K562 (cell line): ENCODE measurements around the gene MPIG6B. TPM values are rescaled to one million over a fixed set of nuclear protein-coding genes. Genes with fewer than 3 reads are reported as not detected.

Experiments used
- ETV5 ChIP-seq: sonication (generic); formaldehyde crosslinking; IDR thresholded peaks from 2 replicates; pipeline ENCODE4 v1.4.0; 2020; ENCODE audit warnings: low read depth, mild to moderate bottlenecking, missing genetic modification reagents
- GABPB2 ChIP-seq: fragments of 250-450 bp; sonication (Bioruptor Pico); conservative IDR thresholded peaks from 2 replicates; pipeline ENCODE4 v1.5.1; 2021; ENCODE audit warnings: mild to moderate bottlenecking
- KLF10 ChIP-seq: fragments of 250-450 bp; sonication (Bioruptor Pico); IDR thresholded peaks from 2 replicates; pipeline ENCODE4 v1.6.1; 2021; ENCODE audit warnings: matching md5 sums
- MLX ChIP-seq, 2 experiments: fragments of 450-650 bp in 1 of 2; sonication (generic) in 1 of 2; formaldehyde crosslinking; conservative IDR thresholded peaks; 2 replicates each; pipeline versions ENCODE4 v1.4.0 to v1.8.1; 2020 to 2022; ENCODE audit warnings: mild to moderate bottlenecking in 1 of 2, missing genetic modification reagents in 1 of 2
- NFRKB ChIP-seq: fragments of 450-650 bp; IDR thresholded peaks from 2 replicates; pipeline ENCODE4 v1.6.1; 2016; ENCODE audit warnings: low read depth
- NR1H2 ChIP-seq: sonication (generic); formaldehyde crosslinking; IDR thresholded peaks from 2 replicates; pipeline ENCODE4 v1.4.0; 2020; ENCODE audit warnings: mild to moderate bottlenecking, missing genetic modification reagents
- PHF20 ChIP-seq: fragments of 450-650 bp; IDR thresholded peaks from 2 replicates; pipeline ENCODE4 v1.6.1; 2018; ENCODE audit not compliant: partially characterized antibody
- POLR2A ChIP-seq: fragments of 450-650 bp; conservative IDR thresholded peaks from 2 replicates; pipeline ENCODE4 v1.6.1; 2016
- PRPF4 ChIP-seq: fragments of 200-400 bp; formaldehyde crosslinking; IDR thresholded peaks from one replicate; pipeline ENCODE4 v1.6.1; 2017; ENCODE audit warnings: low read length, low read depth, mild to moderate bottlenecking; ENCODE audit not compliant: insufficient read depth, poor library complexity, severe bottlenecking
- SPI1 ChIP-seq: IDR thresholded peaks from 2 replicates; pipeline ENCODE4 v1.6.1; 2011; ENCODE audit warnings: low read depth, low read length, control low read depth, borderline replicate concordance
- TCF3 ChIP-seq: sonication (generic); formaldehyde crosslinking; IDR thresholded peaks from 2 replicates; pipeline ENCODE4 v1.4.0; 2020; ENCODE audit warnings: mild to moderate bottlenecking, missing genetic modification reagents
- THAP12 ChIP-seq: fragments of 250-450 bp; sonication (Bioruptor Pico); IDR thresholded peaks from 2 replicates; pipeline ENCODE4 v1.9.0; 2021; ENCODE audit warnings: mild to moderate bottlenecking, inconsistent platforms
- THRA ChIP-seq: fragments of 450-650 bp; IDR thresholded peaks from 2 replicates; pipeline ENCODE4 v1.6.1; 2017; ENCODE audit warnings: mild to moderate bottlenecking, moderate library complexity
- ZBED1 ChIP-seq: IDR thresholded peaks from 2 replicates; pipeline ENCODE4 v1.6.1; 2014
- ZNF347 ChIP-seq: fragments of 450-650 bp; formaldehyde crosslinking; IDR thresholded peaks from 2 replicates; pipeline ENCODE4 v1.4.0; 2020; ENCODE audit warnings: low read depth, mild to moderate bottlenecking, moderate library complexity
- ZNF551 ChIP-seq: fragments of 250-450 bp; sonication (Bioruptor Pico); IDR thresholded peaks from 2 replicates; pipeline ENCODE4 v1.5.0; 2021; ENCODE audit warnings: mild to moderate bottlenecking, moderate library complexity
- polyA plus RNA-seq, 8 experiments: library from polyadenylated mRNA; depleted of rRNA in 4 of 8; stranded (reverse) in 5 of 8; unstranded in 3 of 8; fragments of >200 nt; fragmentation: Nextera tagmentation in 2 of 8; fragmentation: Illumina TruSeq in 1 of 8; extraction: Ambion mirVana in 2 of 8; extraction: Trizol in 1 of 8; gene quantifications; 2 replicates each; pipeline versions ENCODE4 v1.2.1 to v1.2.3, GENCODE V29; 2011 to 2014; ENCODE audit warnings: inconsistent platforms in 1 of 8, missing spikeins in 1 of 8
- total RNA-seq, 7 experiments: library from RNA; depleted of rRNA in 6 of 7; stranded (reverse); fragments of >200 nt in 6 of 7; fragmentation: Illumina TruSeq in 2 of 7; extraction: Trizol in 2 of 7; gene quantifications; 2 replicates each; pipeline versions ENCODE4 v1.2.1 to v1.2.3, GENCODE V29; 2011 to 2021; ENCODE audit warnings: low replicate concordance in 1 of 7

The MPIG6B gene
- total and polyA plus RNA-seq, 9 of the 15 experiments (the other 6 are each of a cell fraction or from before 2014, with no cell fraction given) = 0.11 to 1.2 (median 0.28) TPM; not detected in 1

- no peak for TF ChIP-seq ZNF347 (CRISPR knock-in tag)
- 0 out of 2 replicates have a peak, but pooled peaks have one; percentile 25 for TF ChIP-seq THAP12
- no peak for TF ChIP-seq POLR2A
- TF ChIP-seq SPI1 = peak; percentile 69
- peak; percentile 35; the same call in 1 of the 2 replicates for TF ChIP-seq NR1H2 (CRISPR knock-in tag)
- TF ChIP-seq MLX (CRISPR knock-in tag; conservative IDR thresholded peaks at IDR 0.05) = 0 out of 4 replicates have a peak, but pooled peaks of 1 of the 2 experiments have one; percentile 50
- TF ChIP-seq THRA = no peak
- TF ChIP-seq KLF10 (CRISPR knock-in tag) = no peak
- no peak for TF ChIP-seq ZBED1
- no peak for TF ChIP-seq TCF3 (CRISPR knock-in tag)
- TF ChIP-seq PRPF4 = no peak
- no peak for TF ChIP-seq NFRKB
- TF ChIP-seq ETV5 (CRISPR knock-in tag) = peak; percentile 50; the same call in 1 of the 2 replicates
- no peak for TF ChIP-seq PHF20
- no peak for TF ChIP-seq ZNF551 (CRISPR knock-in tag)
- no peak for TF ChIP-seq GABPB2 (CRISPR knock-in tag)
Observed at GRCh38 chr6:31680226-31681134, 42.7 kb upstream of the MPIG6B start, which contains the start of gene LY6G5C (continued).
